SK-N-SH treated with all-trans-retinoic acid at 6 μM for 48 hours (cell line): Measurements from ENCODE around the gene GPC6.

ENCODE experiments used
- ATAC-seq: fragments of 200-7000 bp; cut with Tn5 transposase; 3 replicates; pipeline ENCODE4 v1.9.1; 2020; ENCODE audit warnings: mild to moderate bottlenecking, moderate library complexity
- ARNTL ChIP-seq: fragments of 450-650 bp; formaldehyde crosslinking; IDR thresholded peaks from 2 replicates; pipeline ENCODE4 v1.5.0; 2020; ENCODE audit warnings: low read depth, mild to moderate bottlenecking, moderate library complexity, borderline replicate concordance
- BACH2 ChIP-seq: fragments of 250-450 bp; sonication (Bioruptor Pico); IDR thresholded peaks from 2 replicates; pipeline ENCODE4 v1.9.0; 2021; ENCODE audit warnings: mild to moderate bottlenecking, borderline replicate concordance
- CREB5 ChIP-seq: fragments of 250-450 bp; sonication (Bioruptor Pico); IDR thresholded peaks from 2 replicates; pipeline ENCODE4 v1.5.1; 2020; ENCODE audit warnings: low read depth, mild to moderate bottlenecking, moderate library complexity
- CSDC2 ChIP-seq: fragments of 250-450 bp; sonication (Bioruptor Pico); IDR thresholded peaks from 2 replicates; pipeline ENCODE4 v1.5.0; 2020; ENCODE audit warnings: mild to moderate bottlenecking, moderate library complexity
- CSRNP3 ChIP-seq: fragments of 250-450 bp; sonication (Bioruptor Pico); IDR thresholded peaks from 2 replicates; pipeline ENCODE4 v1.5.1; 2021; ENCODE audit warnings: mild to moderate bottlenecking, moderate library complexity
- ESRRG ChIP-seq: fragments of 250-450 bp; sonication (Bioruptor Pico); IDR thresholded peaks from 2 replicates; pipeline ENCODE4 v1.6.1; 2021; ENCODE audit warnings: mild to moderate bottlenecking
- GLIS3 ChIP-seq: fragments of 250-450 bp; sonication (Bioruptor Pico); IDR thresholded peaks from 2 replicates; pipeline ENCODE4 v1.5.0; 2020; ENCODE audit warnings: mild to moderate bottlenecking, moderate library complexity
- ISL1 ChIP-seq: fragments of 250-450 bp; sonication (Bioruptor Pico); IDR thresholded peaks from 2 replicates; pipeline ENCODE4 v2.1.2; 2022; ENCODE audit warnings: mild to moderate bottlenecking, moderate library complexity
- OSR1 ChIP-seq: fragments of 250-450 bp; sonication (Bioruptor Pico); IDR thresholded peaks from 2 replicates; pipeline ENCODE4 v1.8.0; 2022; ENCODE audit warnings: moderate library complexity, mild to moderate bottlenecking, inconsistent platforms
- PATZ1 ChIP-seq: fragments of 250-450 bp; sonication (Bioruptor Pico); IDR thresholded peaks from 2 replicates; pipeline ENCODE4 v1.8.0; 2020; ENCODE audit warnings: mild to moderate bottlenecking, moderate library complexity, borderline replicate concordance
- POU6F1 ChIP-seq: fragments of 250-450 bp; sonication (Bioruptor Pico); IDR thresholded peaks from 2 replicates; pipeline ENCODE4 v1.8.0; 2021; ENCODE audit warnings: low read depth, mild to moderate bottlenecking, moderate library complexity, borderline replicate concordance
- PPARA ChIP-seq: fragments of 250-450 bp; sonication (Bioruptor Pico); IDR thresholded peaks from 2 replicates; pipeline ENCODE4 v1.5.0; 2020; ENCODE audit warnings: mild to moderate bottlenecking, borderline replicate concordance
- SNAI2 ChIP-seq: fragments of 250-450 bp; sonication (Bioruptor Pico); IDR thresholded peaks from 2 replicates; pipeline ENCODE4 v1.5.0; 2020; ENCODE audit warnings: mild to moderate bottlenecking, moderate library complexity
- TOX ChIP-seq: fragments of 250-450 bp; sonication (Bioruptor Pico); IDR thresholded peaks from 2 replicates; pipeline ENCODE4 v1.8.0; 2021; ENCODE audit warnings: mild to moderate bottlenecking, moderate library complexity, borderline replicate concordance
- TSHZ2 ChIP-seq: fragments of 250-450 bp; sonication (Bioruptor Pico); IDR thresholded peaks from 2 replicates; pipeline ENCODE4 v1.5.0; 2020; ENCODE audit warnings: mild to moderate bottlenecking, moderate library complexity
- ZC3H10 ChIP-seq: fragments of 250-450 bp; sonication (Bioruptor Pico); IDR thresholded peaks from 2 replicates; pipeline ENCODE4 v1.5.1; 2021; ENCODE audit warnings: mild to moderate bottlenecking, moderate library complexity
- ZFP3 ChIP-seq: fragments of 250-450 bp; sonication (Bioruptor Pico); IDR thresholded peaks from 2 replicates; pipeline ENCODE4 v1.5.0; 2020; ENCODE audit warnings: mild to moderate bottlenecking, moderate library complexity
- ZFP30 ChIP-seq: fragments of 450-650 bp; formaldehyde crosslinking; IDR thresholded peaks from 2 replicates; pipeline ENCODE4 v1.5.0; 2022; ENCODE audit warnings: mild to moderate bottlenecking, moderate library complexity
- ZNF565 ChIP-seq: fragments of 450-650 bp; formaldehyde crosslinking; conservative IDR thresholded peaks from 2 replicates; pipeline ENCODE4 v1.5.0; 2020; ENCODE audit warnings: low read depth, mild to moderate bottlenecking, moderate library complexity
- ZNF70 ChIP-seq: fragments of 450-650 bp; formaldehyde crosslinking; IDR thresholded peaks from 2 replicates; pipeline ENCODE4 v1.5.0; 2020; ENCODE audit warnings: mild to moderate bottlenecking, moderate library complexity
- ZNF8 ChIP-seq: fragments of 450-650 bp; formaldehyde crosslinking; IDR thresholded peaks from 2 replicates; pipeline ENCODE4 v1.5.0; 2020; ENCODE audit warnings: mild to moderate bottlenecking, moderate library complexity

The GPC6 gene

GRCh38 chr13:93862259-93862658 is 635.7 kb downstream of the GPC6 start:
- ATAC-seq, result peak; percentile 29; the same call in 2 of the 3 replicates
- TF ChIP-seq OSR1 (CRISPR knock-in tag), result no peak
- no peak for TF ChIP-seq TSHZ2 (CRISPR knock-in tag)
- no peak for TF ChIP-seq POU6F1 (CRISPR knock-in tag)
- TF ChIP-seq CREB5 (CRISPR knock-in tag), result no peak
- TF ChIP-seq ESRRG (CRISPR knock-in tag), result no peak
- no peak for TF ChIP-seq PATZ1 (CRISPR knock-in tag)
- no peak for TF ChIP-seq ZFP30 (CRISPR knock-in tag)
- no peak for TF ChIP-seq SNAI2 (CRISPR knock-in tag)
- TF ChIP-seq ISL1 (CRISPR knock-in tag), result 0 out of 2 replicates have a peak, but pooled peaks have one; percentile 5

- no peak for ATAC-seq
These were observed 638.6 kb downstream of the GPC6 start for GRCh38 chr13:93865235-93865634.

More at GRCh38 chr13:93865235-93865634, 638.6 kb downstream of the GPC6 start:
- no peak for TF ChIP-seq CREB5 (CRISPR knock-in tag)
- no peak for TF ChIP-seq ZNF70 (CRISPR knock-in tag)
- TF ChIP-seq ZC3H10 (CRISPR knock-in tag), result no peak
- no peak for TF ChIP-seq ESRRG (CRISPR knock-in tag)
- no peak for TF ChIP-seq ZNF8
- TF ChIP-seq ARNTL (CRISPR knock-in tag), result no peak
- no peak for TF ChIP-seq CSRNP3 (CRISPR knock-in tag)
- no peak for TF ChIP-seq BACH2 (CRISPR knock-in tag)
- TF ChIP-seq ZFP3, result no peak
- no peak for TF ChIP-seq POU6F1 (CRISPR knock-in tag)
- no peak for TF ChIP-seq ZNF565
- no peak for TF ChIP-seq TOX (CRISPR knock-in tag)
- no peak for TF ChIP-seq PPARA (CRISPR knock-in tag)
- TF ChIP-seq GLIS3 (CRISPR knock-in tag), result no peak
- no peak for TF ChIP-seq OSR1 (CRISPR knock-in tag)
- TF ChIP-seq CSDC2 (CRISPR knock-in tag), result no peak
- no peak for TF ChIP-seq ZFP30 (CRISPR knock-in tag)
- TF ChIP-seq, all 23 proteins: peak for 0
